Coronary artery (tissue), 2 donors: ENCODE measurements around the gene PXYLP1.

ENCODE experiments used
- DNase-seq: peaks from one replicate; pipeline ENCODE4 v3.0.0-alpha.2; 2017; ENCODE audit warnings: low spot score
- H3K27ac ChIP-seq, 2 donors: fragments of 200-600 bp; sonication (generic); one replicate each; pipeline ENCODE4 v1.5.1; 2016 to 2019
- H3K4me3 ChIP-seq: fragments of 200-600 bp; sonication (generic); 2 replicates; pipeline ENCODE4 v1.5.1; 2016; ENCODE audit warnings: mild to moderate bottlenecking, moderate library complexity
- TF ChIP-seq, protein P1 (sequence below): fragments of 200-600 bp; sonication (generic); IDR thresholded peaks from one replicate; pipeline ENCODE4 v1.5.1; 2019; ENCODE audit warnings: antibody characterized with exemption

Gene PXYLP1

DNA sequence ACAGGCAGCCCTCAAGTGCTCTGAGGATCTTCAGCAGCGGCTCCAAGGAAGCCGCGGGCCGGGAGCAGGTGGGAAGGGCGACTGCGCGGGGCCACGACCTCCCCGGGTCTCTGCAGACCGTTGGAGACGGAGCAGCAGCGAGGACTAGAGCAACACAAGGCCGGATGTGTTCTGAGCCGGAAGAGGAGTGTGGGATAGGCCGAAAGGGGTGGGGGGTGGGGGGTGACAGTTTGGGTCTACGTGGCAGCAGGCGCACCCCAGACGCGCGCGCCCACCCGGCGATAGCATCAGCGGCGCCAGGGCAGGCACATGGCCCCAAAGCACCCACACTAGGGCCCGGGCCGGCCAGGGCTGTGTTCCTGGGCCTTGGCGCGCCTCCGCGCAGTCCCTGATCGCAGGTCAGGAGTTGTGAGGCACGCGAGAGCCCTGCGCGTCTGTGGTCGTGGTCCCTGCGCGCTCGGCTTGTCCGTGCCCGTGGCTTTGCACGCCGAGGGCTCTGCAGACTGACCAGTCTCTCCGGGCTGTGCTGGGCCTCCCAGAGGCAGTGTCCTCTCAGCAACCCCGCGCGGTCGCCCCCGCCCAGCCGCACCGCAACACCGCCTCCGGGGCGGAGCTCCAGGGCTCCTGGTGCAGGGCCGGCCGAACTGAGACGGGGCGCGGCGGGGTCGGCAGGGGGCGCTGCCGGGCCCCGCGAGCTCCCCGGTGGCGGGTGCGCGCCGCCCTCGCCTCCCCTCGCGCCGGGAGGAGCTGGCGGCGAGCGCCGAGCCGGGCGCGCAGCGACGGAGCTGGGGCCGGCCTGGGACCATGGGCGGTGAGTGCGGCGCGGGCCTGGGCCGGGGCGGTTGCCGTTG is at the start of gene PXYLP1:
PXYLP1 (plus strand) TSS at position 725 of the 851 bp plus-strand sequence. CDS start 28,351 bp downstream, outside the sequence.
- TF ChIP-seq, protein P1, sequence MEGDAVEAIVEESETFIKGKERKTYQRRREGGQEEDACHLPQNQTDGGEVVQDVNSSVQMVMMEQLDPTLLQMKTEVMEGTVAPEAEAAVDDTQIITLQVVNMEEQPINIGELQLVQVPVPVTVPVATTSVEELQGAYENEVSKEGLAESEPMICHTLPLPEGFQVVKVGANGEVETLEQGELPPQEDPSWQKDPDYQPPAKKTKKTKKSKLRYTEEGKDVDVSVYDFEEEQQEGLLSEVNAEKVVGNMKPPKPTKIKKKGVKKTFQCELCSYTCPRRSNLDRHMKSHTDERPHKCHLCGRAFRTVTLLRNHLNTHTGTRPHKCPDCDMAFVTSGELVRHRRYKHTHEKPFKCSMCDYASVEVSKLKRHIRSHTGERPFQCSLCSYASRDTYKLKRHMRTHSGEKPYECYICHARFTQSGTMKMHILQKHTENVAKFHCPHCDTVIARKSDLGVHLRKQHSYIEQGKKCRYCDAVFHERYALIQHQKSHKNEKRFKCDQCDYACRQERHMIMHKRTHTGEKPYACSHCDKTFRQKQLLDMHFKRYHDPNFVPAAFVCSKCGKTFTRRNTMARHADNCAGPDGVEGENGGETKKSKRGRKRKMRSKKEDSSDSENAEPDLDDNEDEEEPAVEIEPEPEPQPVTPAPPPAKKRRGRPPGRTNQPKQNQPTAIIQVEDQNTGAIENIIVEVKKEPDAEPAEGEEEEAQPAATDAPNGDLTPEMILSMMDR = peak; percentile 56
- peak; percentile 93 for DNase-seq

GRCh38 chr3:141183606-141184005 is 48.0 kb upstream of the PXYLP1 start:
- TF ChIP-seq, protein P1 = no peak
- Histone ChIP-seq H3K27ac (no peak overlapping the region), H3K4me3 (no peak overlapping the region)
- DNase-seq = no peak

More for the DNA sequence above, at the start of gene PXYLP1:
- Histone ChIP-seq H3K27ac (peak within 1 kb of the TSS; percentile 73 to 86), H3K4me3 (peak within 1 kb of the TSS; percentile 90)

DNA sequence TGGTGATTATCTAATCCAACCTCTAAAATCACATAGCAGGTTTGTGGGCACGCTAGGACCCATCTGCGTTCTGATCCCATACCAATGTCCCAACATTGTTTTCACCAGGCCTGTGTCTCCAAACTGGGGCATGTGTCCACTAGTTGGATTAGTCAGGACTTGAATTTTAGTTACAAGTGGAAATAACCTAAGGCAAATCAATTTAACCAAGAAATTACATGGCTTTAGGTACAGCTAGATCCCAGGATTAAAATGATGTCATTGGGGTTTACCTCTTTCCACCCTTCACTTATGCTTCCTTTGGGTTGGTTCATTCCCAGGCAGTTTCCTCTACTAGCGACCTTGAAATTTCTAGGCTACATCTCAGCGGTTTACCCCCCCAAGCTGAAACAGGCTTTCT is 47.2 kb upstream of the PXYLP1 start:
- no peak overlapping the region for H3K4me3 ChIP-seq
- H3K27ac ChIP-seq = no peak overlapping the region
- DNase-seq = no peak
- TF ChIP-seq, protein P1 = no peak

DNA sequence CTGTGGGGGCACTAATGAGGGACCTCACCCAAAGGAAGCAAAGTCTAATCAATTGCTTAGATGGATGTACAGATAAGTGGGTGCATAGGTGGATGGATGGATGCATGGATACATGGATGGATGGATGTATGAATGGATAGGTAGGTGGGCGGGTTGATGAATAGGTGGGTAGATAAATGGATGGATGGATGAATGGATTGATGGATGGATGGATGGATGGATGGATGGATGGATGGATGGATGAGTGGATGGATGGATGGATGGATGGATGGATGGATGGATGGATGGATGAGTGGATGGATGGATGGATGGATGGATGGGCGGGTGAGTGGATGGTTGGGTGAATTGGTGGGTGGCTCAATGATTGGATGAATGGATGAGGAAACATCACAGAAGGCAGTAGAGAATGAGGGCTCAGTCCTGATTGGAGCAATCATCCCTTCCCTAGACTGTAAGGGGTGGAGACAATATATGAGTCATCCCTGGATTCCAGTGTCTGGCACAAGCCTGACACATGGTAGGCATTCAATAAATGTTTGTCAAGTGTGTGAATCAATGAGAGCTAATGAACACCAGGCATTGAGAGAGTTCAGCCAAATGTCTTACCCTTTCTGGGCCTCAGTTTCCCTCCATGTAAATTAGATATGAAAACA is 40.4 kb upstream of the PXYLP1 start:
- Histone ChIP-seq H3K4me3 (no peak overlapping the region), H3K27ac (no peak overlapping the region)
- DNase-seq = no peak
- TF ChIP-seq, protein P1 = no peak

GRCh38 chr3:141192345-141192744 is 39.3 kb upstream of the PXYLP1 start:
- no peak overlapping the region for H3K27ac ChIP-seq
- H3K4me3 ChIP-seq = no peak overlapping the region
- TF ChIP-seq, protein P1 = peak; percentile 96
- DNase-seq = peak; percentile 96

GRCh38 chr3:141193066-141193830 is 38.4 kb upstream of the PXYLP1 start:
- TF ChIP-seq, protein P1 = no peak
- no peak overlapping the region for H3K4me3 ChIP-seq
- DNase-seq = no peak
- no peak overlapping the region for H3K27ac ChIP-seq
